GM18870 (cell line): ENCODE results near the gene NPC1L1.
A peak's percentile ranks its signal among the peaks of the same experiment; 100 is the strongest.

ENCODE experiments used
- ATAC-seq: cut with Tn5 transposase; IDR thresholded peaks from one replicate; pipeline ENCODE4 v1.9.1; 2021; ENCODE audit warnings: moderate library complexity; ENCODE audit not compliant: unreplicated experiment

The NPC1L1 gene

DNA sequence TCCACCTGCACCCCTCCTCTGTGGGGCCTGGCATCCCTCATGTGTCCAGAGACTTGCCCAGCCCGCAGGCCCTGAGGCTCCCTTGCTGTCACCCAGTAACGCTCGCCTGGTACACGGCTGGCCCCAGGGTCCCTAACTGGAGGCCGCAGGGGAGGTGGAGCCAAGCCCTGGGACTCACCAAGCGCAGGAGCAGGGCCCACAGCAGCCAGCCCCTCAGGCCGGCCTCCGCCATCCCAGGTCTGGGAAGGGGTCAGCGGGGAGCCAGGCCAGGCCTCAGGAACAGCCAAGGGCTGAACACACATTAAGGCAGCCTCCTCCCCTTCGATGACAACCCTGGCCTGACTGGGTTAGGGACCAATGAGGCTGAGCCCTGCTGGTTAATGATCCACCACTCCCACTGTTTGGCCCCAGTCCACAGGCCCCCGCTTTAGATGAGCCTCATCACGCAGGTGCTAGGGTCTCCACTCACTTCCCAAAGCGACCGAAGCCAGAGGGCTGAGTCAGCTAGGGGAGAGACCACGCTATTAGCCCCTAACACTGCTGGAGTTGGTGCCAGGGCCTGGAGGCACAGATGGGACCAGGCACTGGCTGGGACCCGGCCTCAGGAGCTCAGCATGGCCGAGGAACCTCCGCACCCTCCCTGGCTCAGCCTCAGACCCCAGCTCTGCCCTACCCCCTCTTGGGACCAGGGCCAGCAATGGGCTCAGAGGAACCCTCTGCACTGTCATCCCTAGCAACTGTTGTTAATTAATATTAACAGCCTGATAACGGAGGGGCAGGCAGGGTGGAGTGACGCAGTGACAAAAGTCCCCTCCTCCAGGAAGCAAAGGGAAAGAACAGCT lies at the start of gene NPC1L1:
TSS of gene NPC1L1 (minus strand) at position 303 of the 842 bp plus-strand sequence. CDS start at position 232, 71 bp downstream.
- no peak for ATAC-seq

GRCh38 chr7:44590910-44591309 lies 49.8 kb upstream of the NPC1L1 start:
- ATAC-seq = no peak

GRCh38 chr7:44587843-44588711 lies 46.9 kb upstream of the NPC1L1 start:
- ATAC-seq = no peak

- ATAC-seq = no peak
Measured at GRCh38 chr7:44583146-44583865, 42.2 kb upstream of the NPC1L1 start.

GRCh38 chr7:44581879-44582603 lies 40.9 kb upstream of the NPC1L1 start, which contains the start of gene TMED4:
TMED4 (minus strand) TSS chr7:44582231; CDS start chr7:44582206, 25 bp downstream.
- ATAC-seq = peak; percentile 78

DNA sequence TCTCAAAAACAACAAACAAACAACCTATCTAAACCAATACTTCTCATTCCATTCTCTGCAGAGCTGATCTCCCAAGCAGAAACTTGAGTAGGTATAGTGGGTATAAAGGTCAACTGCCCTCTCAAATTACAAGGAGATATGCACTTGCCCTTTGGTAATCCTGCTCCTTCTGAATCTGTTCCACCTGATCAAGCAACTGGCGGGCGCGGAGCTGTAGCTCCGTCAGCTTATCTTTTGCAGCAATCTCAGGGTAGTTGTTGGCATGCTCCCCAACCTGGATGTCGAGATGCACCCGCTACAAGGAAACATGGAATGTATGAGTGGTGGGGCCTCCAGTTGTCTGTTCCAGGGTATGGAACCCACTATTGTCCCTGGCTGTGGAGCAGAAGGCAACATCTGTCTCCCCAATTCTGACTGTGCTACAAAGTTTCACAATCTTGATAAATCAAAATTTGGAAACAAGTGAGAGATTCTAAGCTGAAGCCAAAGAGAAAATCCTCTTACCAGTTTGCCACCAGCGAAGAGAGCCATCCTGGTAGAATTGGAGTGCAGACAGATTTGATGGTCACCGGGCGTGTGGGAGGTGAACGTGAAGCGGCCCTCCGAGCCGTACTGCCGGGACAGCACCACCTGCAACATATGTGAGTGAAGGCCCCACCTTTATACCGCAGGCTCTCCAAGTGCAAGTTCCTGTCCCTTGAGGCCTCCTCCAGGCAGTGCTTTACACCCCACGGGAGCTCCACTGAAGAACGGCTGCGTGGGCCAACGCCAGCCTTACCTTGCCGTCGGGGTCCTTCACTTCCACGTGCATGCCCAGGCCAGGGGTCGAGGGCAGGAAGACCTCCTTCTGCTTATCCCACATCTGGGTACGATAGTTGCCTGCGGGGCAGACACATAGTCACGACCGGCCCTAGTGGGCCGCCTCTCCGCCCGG lies 40.1 kb upstream of the NPC1L1 start:
- peak; percentile 20 for ATAC-seq

- no peak for ATAC-seq
Measured at GRCh38 chr7:44576228-44576627, 35.1 kb upstream of the NPC1L1 start.

- no peak for ATAC-seq
Measured at GRCh38 chr7:44575054-44575453, 33.9 kb upstream of the NPC1L1 start.

DNA sequence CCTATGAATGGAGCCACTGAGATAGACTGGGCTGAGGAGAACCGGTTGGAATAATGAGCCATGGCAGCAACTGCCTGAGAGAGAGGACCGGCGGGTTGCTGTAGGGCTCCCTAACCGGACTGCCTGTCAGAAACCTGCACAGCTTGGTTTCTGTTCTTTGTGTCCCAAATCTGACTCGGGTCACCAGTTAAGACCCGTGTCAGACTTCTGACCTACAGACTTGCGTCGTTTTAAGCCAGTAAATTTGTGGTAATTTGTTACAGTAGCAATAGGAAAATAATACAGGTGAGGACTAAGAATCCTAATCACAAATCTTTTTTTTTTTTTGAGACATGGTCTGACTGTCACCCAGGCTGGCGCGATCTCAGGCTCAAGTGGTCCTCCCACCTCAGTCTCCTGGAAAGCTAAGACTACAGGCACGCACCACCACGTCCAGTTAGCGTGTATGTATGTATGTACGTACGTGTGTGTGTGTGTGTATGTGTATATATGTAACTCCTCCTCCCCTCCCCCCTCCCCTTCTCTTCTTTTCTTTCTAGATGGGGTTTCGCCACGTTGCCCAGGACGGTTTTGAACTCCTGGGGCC lies 33.2 kb upstream of the NPC1L1 start:
- no peak for ATAC-seq

- ATAC-seq = peak; percentile 85
Measured at GRCh38 chr7:44573464-44574286, 32.5 kb upstream of the NPC1L1 start, which contains the start of gene DDX56. DDX56 (minus strand) TSS chr7:44573908; CDS start chr7:44573895, 13 bp downstream.

GRCh38 chr7:44572771-44573170 lies 31.6 kb upstream of the NPC1L1 start:
- ATAC-seq = no peak

DNA sequence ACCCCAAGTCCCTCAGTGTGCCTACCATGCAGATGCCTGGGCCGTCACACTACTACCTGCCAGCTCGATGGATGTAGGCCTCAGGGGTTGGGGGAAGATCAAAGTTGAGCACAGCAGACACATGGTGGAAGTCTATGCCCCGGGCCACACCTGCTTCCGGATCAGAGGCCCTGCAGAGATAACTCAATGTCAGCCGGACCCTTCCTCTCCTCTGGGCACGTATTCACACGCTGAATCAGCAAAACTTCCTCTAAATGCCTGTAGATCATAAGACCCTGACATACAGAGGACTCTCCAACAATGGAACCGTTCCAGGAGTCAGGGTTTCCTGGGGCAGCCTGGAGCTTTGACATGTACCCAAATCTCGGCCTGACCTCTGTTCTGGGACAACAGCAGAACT lies 28.8 kb upstream of the NPC1L1 start:
- no peak for ATAC-seq

- ATAC-seq = no peak
Measured at GRCh38 chr7:44568771-44569560, 27.8 kb upstream of the NPC1L1 start.

DNA sequence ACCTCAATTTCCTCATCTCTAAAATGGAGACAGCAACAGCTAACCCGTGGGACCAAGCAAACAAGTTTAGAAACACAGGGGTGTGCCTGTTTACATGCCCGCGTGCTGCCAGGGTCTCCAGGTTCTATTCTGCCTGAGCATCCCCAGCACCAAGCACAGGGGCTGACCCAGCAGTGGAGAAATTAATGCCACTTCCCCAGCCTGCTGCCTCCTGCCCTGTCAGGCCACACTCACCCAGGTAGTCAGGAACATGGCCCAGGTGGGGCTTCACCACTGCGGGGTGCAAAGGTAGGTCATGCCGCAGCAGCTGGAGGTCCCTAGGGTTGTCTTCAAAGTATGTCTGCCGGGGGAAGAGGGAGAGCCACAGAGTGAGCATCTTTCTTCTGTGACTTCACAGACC lies 26.8 kb upstream of the NPC1L1 start:
- ATAC-seq = no peak

DNA sequence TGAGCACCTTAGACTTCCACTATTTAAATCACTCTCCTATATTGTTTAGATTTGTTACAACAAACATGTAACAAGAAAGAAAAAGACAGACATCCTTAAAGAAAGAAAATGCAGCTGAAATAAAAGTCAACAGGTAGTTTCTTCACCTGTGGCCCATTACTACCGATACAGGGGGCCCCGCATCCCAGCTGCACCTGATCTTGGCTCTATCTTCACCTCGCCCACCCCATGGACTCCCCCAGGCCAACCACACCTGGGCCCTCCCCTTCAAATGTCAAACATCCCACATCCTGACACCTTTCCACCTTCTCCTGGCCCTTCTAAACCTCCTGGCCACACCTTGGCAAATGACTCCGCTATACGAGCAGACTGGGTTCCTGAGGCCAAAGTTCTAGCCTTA lies 25.6 kb upstream of the NPC1L1 start:
- no peak for ATAC-seq

GRCh38 chr7:44565795-44566559 lies 24.8 kb upstream of the NPC1L1 start:
- ATAC-seq = no peak
